Measurements from ENCODE around the gene CNGA4. TPM values are rescaled to one million over a fixed set of nuclear protein-coding genes. Genes with fewer than 3 reads are reported as not detected.

CNGA4 gene, protein sequence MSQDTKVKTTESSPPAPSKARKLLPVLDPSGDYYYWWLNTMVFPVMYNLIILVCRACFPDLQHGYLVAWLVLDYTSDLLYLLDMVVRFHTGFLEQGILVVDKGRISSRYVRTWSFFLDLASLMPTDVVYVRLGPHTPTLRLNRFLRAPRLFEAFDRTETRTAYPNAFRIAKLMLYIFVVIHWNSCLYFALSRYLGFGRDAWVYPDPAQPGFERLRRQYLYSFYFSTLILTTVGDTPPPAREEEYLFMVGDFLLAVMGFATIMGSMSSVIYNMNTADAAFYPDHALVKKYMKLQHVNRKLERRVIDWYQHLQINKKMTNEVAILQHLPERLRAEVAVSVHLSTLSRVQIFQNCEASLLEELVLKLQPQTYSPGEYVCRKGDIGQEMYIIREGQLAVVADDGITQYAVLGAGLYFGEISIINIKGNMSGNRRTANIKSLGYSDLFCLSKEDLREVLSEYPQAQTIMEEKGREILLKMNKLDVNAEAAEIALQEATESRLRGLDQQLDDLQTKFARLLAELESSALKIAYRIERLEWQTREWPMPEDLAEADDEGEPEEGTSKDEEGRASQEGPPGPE
- total RNA-seq, result under 1 TPM; 0.16 to 0.29 TPM

DNA sequence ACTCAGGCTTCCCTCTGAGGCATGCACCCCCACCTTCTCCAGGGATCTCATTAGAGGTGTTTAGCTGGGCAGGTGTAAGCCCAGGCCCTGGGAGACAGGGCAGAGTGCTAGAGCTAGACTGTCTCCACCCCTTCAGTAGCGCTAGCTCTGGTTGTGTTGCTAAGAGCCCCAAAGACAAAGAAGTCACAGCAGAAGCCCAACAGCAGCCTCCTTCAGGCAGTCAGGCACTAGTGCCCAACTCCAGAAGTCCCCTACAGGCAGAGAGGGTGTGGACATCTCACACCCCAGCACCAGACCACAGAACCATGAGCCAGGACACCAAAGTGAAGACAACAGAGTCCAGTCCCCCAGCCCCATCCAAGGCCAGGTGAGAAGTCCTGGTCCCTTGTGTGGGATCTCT is at the start of gene CNGA4:
CNGA4 (plus strand) TSS at position 188 of the 400 bp plus-strand sequence; CDS start at position 306, 118 bp downstream.
- H3K27ac Mint-ChIP-seq, result no peak within 1 kb of the TSS
- peaks cover 2% of the 10 kb centered on the region for H3K36me3 Mint-ChIP-seq (ENCODE audit: low read depth)
- ATAC-seq (no peak), DNase-seq (no peak)
- no peak within 1 kb of the TSS for H3K4me3 Mint-ChIP-seq
- H3K27me3 Mint-ChIP-seq (ENCODE audit: low read depth), result peaks cover 10% of the 10 kb centered on the region
- ChIA-PET CTCF (interaction anchor here (0.8 to 3.4 kb wide), 2 partner anchors 12 to 124 kb away, joined by 3 to 31 read pairs; no protein-coding TSS in a partner anchor), POLR2A (no interaction called here)
- H3K4me1 Mint-ChIP-seq (ENCODE audit: low read depth), result peaks cover 9% of the 10 kb centered on the region
- no peaks in the 10 kb centered on the region for H3K9me3 Mint-ChIP-seq (ENCODE audit: insufficient read depth)

DNA sequence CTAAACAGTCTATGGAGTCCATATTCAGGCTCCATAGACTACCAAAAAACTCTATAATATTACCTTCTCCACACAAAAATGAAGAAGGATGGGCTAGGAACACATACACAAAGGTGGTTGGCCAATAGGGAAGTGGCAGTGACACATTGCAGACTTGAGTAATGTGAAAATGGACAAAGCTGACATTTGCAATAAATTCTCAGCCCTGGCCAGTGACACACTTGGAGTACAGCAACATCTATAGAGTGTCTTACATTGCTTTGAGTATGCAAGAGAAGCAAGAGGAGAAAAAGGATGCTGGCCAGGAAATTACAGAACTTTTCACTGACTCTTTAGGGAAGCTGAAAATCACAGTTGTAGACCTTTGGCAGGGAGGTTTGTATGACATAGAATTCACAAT is 47.1 kb upstream of the CNGA4 start:
- peaks cover 6% of the 10 kb centered on the region for H3K27me3 Mint-ChIP-seq (ENCODE audit: low read depth)
- H3K4me1 Mint-ChIP-seq (ENCODE audit: low read depth), result peaks cover 15% of the 10 kb centered on the region
- CTCF ChIA-PET, result no interaction called here
- ATAC-seq (no peak), DNase-seq (no peak)
- H3K27ac Mint-ChIP-seq, result no peak overlapping the region
- no peaks in the 10 kb centered on the region for H3K9me3 Mint-ChIP-seq (ENCODE audit: insufficient read depth)
- POLR2A ChIA-PET, result no interaction called here
- H3K4me3 Mint-ChIP-seq, result no peak overlapping the region
- peaks cover 6% of the 10 kb centered on the region for H3K36me3 Mint-ChIP-seq (ENCODE audit: low read depth)

DNA sequence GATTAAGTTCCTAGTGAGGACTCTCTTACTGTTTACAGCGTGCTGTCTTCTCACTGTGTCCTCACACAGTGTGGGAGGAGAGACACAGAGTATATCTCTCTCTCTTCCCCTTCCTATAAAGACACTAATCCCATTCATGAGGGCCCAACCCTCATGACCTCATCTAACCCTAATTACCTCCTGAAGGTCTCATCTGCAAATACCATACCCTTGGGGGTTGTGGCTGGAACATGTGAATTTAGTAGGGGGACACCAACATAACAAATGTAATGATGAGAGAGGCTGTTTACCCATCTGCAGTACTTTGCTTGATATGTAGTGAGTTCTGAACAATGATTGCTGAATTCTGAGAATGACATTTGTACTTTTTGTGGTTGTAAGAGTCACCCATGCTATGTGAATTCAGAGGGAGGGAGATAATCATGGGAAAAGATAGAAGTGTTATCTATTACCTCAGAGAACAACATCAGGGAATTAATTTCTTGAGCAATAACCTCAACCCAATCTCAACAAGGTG is 44.8 kb upstream of the CNGA4 start:
- Mint-ChIP-seq H3K36me3 (ENCODE audit: low read depth) (peaks cover 6% of the 10 kb centered on the region), H3K27ac (no peak overlapping the region), H3K4me1 (ENCODE audit: low read depth) (peaks cover 26% of the 10 kb centered on the region), H3K27me3 (ENCODE audit: low read depth) (peaks cover 6% of the 10 kb centered on the region), H3K9me3 (ENCODE audit: insufficient read depth) (no peaks in the 10 kb centered on the region), H3K4me3 (no peak overlapping the region)
- POLR2A ChIA-PET, result no interaction called here
- ATAC-seq (no peak), DNase-seq (no peak)
- CTCF ChIA-PET, result no interaction called here

DNA sequence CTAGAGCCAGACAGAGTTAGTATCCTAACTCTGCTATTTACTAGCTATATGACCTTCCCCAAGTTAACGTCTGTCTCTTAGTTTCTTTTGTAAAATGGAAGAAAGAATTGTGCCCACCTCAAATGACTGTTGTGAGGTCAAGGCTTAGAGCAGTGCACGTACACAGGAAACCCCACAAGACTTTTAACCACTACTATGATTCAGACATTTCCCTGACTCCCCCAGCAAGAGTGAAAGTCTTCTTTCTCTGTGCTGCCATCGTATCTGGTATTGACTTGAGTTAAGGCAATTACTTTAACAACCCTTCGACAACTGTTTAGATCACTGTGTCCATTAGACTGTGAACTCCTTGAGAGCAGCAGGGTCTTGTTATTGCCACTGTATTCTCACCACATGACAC is 42.5 kb upstream of the CNGA4 start:
- ChIA-PET POLR2A (interaction anchor here (1.2 to 1.4 kb wide), 2 partner anchors 34 to 38 kb away, joined by 4 to 5 read pairs; partner anchors contain the start of gene FHIP1B), CTCF (interaction anchor here (0.9 to 1.4 kb wide), 4 partner anchors 13 to 167 kb away, joined by 3 to 4 read pairs (median 3); no protein-coding TSS in a partner anchor)
- Mint-ChIP-seq H3K9me3 (ENCODE audit: insufficient read depth) (no peaks in the 10 kb centered on the region), H3K27me3 (ENCODE audit: low read depth) (peaks cover 6% of the 10 kb centered on the region), H3K36me3 (ENCODE audit: low read depth) (peaks cover 6% of the 10 kb centered on the region), H3K4me3 (no peak overlapping the region), H3K4me1 (ENCODE audit: low read depth) (peaks cover 35% of the 10 kb centered on the region), H3K27ac (peak overlapping the region; percentile 48)
- ATAC-seq (peak; percentile 85), DNase-seq (peak; percentile 31)

DNA sequence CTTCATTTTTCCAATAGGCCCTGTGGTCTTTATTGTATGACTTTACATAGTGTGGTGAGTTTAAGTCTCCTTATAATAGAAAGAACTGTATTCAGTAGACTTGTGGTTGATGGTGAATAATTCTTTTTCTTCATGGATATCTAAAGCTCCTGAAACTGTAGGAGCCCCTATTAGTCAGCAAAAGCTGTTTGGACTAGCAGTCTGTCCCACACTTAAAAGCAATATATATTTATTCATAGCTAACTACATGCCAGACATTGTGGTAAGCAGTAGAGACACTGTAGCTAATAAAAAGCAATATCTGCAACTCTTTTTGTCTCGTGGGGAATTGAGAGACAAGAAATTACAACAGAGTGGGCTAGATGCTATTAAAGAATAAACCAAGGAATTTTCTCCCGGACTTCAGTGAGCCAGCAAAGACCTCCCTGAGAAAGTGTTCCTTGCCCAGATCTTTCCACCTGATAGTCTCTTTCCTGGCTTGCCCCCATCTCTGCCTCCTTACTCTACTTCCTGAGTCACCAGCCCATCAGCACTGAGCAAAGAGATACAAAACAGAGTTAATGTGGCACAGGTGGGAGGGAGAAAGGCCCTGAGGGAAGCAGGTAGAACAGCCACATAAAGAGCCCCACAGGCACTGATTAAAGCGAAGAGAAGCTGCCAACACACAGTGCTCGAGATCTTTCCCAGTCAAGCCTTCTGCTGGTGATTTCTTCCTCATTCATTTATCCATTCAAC is 41.3 kb upstream of the CNGA4 start:
- Mint-ChIP-seq H3K36me3 (ENCODE audit: low read depth) (peaks cover 8% of the 10 kb centered on the region), H3K27me3 (ENCODE audit: low read depth) (no peaks in the 10 kb centered on the region), H3K27ac (no peak overlapping the region), H3K4me1 (ENCODE audit: low read depth) (peaks cover 43% of the 10 kb centered on the region), H3K9me3 (ENCODE audit: insufficient read depth) (no peaks in the 10 kb centered on the region), H3K4me3 (no peak overlapping the region)
- ATAC-seq (no peak), DNase-seq (no peak)
- POLR2A ChIA-PET, result interaction anchor here (1.2 kb wide), 1 partner anchor 37 kb away, joined by 4 read pairs; the partner anchor contains the start of gene FHIP1B
- CTCF ChIA-PET, result interaction anchor here (1.3 to 1.6 kb wide), 2 partner anchors 28 to 53 kb away, joined by 3 to 4 read pairs; no protein-coding TSS in a partner anchor

DNA sequence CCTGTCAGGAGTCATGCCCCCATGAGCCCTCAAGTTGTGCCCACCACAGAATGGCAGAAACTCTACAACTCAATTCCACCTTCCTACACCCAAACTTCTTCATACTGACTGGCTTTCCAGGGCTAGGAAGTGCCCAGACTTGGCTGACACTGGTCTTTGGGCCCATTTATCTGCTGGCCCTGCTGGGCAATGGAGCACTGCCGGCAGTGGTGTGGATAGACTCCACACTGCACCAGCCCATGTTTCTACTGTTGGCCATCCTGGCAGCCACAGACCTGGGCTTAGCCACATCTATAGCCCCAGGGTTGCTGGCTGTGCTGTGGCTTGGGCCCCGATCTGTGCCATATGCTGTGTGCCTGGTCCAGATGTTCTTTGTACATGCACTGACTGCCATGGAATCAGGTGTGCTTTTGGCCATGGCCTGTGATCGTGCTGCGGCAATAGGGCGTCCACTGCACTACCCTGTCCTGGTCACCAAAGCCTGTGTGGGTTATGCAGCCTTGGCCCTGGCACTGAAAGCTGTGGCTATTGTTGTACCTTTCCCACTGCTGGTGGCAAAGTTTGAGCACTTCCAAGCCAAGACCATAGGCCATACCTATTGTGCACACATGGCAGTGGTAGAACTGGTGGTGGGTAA is 39.6 kb upstream of the CNGA4 start, which contains the start of gene OR52W1:
OR52W1 (plus strand) TSS at position 51 of the 637 bp plus-strand sequence; CDS start at position 51, 0 bp downstream.
- POLR2A ChIA-PET, result no interaction called here
- no peaks in the 10 kb centered on the region for H3K9me3 Mint-ChIP-seq (ENCODE audit: insufficient read depth)
- H3K4me1 Mint-ChIP-seq (ENCODE audit: low read depth), result peaks cover 55% of the 10 kb centered on the region
- no peak within 1 kb of the TSS for H3K4me3 Mint-ChIP-seq
- ATAC-seq (no peak), DNase-seq (no peak)
- CTCF ChIA-PET, result no interaction called here
- no peaks in the 10 kb centered on the region for H3K27me3 Mint-ChIP-seq (ENCODE audit: low read depth)
- H3K27ac Mint-ChIP-seq, result no peak within 1 kb of the TSS
- H3K36me3 Mint-ChIP-seq (ENCODE audit: low read depth), result peaks cover 13% of the 10 kb centered on the region

DNA sequence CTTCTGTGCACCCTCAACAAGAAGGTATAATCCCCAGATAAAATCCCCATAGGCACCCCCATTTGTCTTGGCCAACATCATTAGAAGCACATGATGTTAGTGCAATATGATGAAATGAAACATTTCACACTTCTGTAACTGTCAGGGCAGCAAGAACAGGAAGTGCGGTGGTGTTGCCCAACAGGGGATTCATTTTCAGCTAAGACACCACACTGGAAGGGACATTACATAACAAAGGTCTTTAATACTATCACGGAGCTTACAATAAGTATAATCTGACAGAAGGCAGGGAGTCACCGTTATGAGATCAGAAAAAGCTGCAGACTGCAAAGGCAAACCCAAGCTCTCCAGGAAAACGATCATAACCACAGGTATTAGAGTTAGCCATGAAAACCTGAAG is 37.9 kb upstream of the CNGA4 start:
- Mint-ChIP-seq H3K4me3 (no peak overlapping the region), H3K9me3 (ENCODE audit: insufficient read depth) (no peaks in the 10 kb centered on the region), H3K27ac (no peak overlapping the region), H3K27me3 (ENCODE audit: low read depth) (no peaks in the 10 kb centered on the region), H3K4me1 (ENCODE audit: low read depth) (peaks cover 55% of the 10 kb centered on the region), H3K36me3 (ENCODE audit: low read depth) (peaks cover 18% of the 10 kb centered on the region)
- ATAC-seq (no peak), DNase-seq (no peak)
- POLR2A ChIA-PET, result no interaction called here
- CTCF ChIA-PET, result interaction anchor here (0.8 to 1.2 kb wide), 2 partner anchors 18 to 117 kb away, joined by 3 read pairs; no protein-coding TSS in a partner anchor

DNA sequence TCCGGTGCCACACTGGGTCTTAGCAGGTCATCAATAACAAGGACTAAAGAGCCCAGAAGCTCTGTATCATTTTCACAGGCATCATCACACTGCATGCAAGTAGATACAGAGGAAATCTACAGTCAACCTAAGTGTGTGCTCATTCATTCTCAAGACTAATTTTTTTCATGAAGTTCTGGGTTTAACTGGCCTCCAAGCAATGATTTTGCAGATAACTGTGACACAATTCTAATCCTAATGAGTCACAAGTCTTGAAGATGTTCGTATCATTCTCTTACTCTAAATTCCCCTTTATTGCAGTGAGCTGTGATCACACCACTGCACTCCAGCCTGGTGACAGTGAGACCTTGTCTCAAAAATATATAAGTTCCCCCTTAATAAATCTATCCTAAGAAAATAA is 37.4 kb upstream of the CNGA4 start:
- peaks cover 15% of the 10 kb centered on the region for H3K36me3 Mint-ChIP-seq (ENCODE audit: low read depth)
- ChIA-PET POLR2A (no interaction called here), CTCF (interaction anchor here (0.8 to 1.2 kb wide), 2 partner anchors 18 to 116 kb away, joined by 3 read pairs; no protein-coding TSS in a partner anchor)
- no peaks in the 10 kb centered on the region for H3K9me3 Mint-ChIP-seq (ENCODE audit: insufficient read depth)
- no peak overlapping the region for H3K27ac Mint-ChIP-seq
- ATAC-seq (no peak), DNase-seq (no peak)
- H3K27me3 Mint-ChIP-seq (ENCODE audit: low read depth), result no peaks in the 10 kb centered on the region
- H3K4me3 Mint-ChIP-seq, result no peak overlapping the region
- H3K4me1 Mint-ChIP-seq (ENCODE audit: low read depth), result peaks cover 50% of the 10 kb centered on the region

DNA sequence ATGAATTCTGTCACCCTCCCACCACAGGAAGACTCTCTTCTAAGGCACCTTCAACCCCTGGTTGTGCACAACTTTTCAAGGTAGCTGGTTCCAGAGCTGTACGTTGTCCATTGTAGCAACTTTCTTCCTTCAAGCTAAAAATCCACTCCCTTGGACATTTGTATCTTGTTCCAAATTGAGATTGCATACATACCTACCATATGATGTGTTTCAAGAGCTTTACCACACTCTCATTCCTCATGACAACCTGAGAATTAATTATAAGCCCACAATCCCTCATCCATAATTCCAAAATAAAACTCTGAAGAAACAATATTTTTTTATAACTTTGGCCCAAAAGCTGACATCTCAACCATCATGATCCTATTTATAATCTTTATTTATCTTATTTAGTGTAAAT is 36.8 kb upstream of the CNGA4 start:
- POLR2A ChIA-PET, result no interaction called here
- Mint-ChIP-seq H3K9me3 (ENCODE audit: insufficient read depth) (no peaks in the 10 kb centered on the region), H3K4me1 (ENCODE audit: low read depth) (peaks cover 44% of the 10 kb centered on the region), H3K27me3 (ENCODE audit: low read depth) (no peaks in the 10 kb centered on the region), H3K27ac (no peak overlapping the region), H3K4me3 (no peak overlapping the region), H3K36me3 (ENCODE audit: low read depth) (peaks cover 13% of the 10 kb centered on the region)
- DNase-seq (no peak), ATAC-seq (no peak)
- CTCF ChIA-PET, result interaction anchor here (1.2 kb wide), 1 partner anchor 116 kb away, joined by 3 read pairs; no protein-coding TSS in a partner anchor

DNA sequence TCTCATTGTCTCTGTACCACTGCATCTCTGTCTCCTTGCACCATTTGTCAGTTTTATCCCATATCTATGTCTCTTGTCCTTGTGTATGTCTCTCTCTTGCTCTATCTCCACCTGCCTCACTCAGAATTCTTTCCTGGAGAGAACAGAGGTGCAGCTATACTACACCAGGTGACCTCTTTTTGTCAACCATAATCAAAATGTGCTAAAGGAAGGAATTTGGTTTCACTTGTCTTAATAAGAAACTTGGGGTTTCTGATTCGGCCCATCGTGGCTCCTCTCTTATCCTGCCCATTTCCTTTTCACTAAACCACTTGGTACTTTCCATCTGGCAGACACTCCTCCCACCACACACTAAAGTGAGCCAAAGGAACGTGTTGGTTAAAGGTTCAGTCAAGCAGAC is 35.6 kb upstream of the CNGA4 start:
- peak; percentile 70 for ATAC-seq
- H3K4me1 Mint-ChIP-seq (ENCODE audit: low read depth), result peaks cover 38% of the 10 kb centered on the region
- H3K27ac Mint-ChIP-seq, result peak overlapping the region; percentile 28
- H3K27me3 Mint-ChIP-seq (ENCODE audit: low read depth), result no peaks in the 10 kb centered on the region
- peak; percentile 40 for DNase-seq
- CTCF ChIA-PET, result no interaction called here
- no peaks in the 10 kb centered on the region for H3K9me3 Mint-ChIP-seq (ENCODE audit: insufficient read depth)
- POLR2A ChIA-PET, result interaction anchor here (2.0 kb wide), 1 partner anchor 32 kb away, joined by 5 read pairs; no protein-coding TSS in a partner anchor
- H3K36me3 Mint-ChIP-seq (ENCODE audit: low read depth), result peaks cover 13% of the 10 kb centered on the region
- no peak overlapping the region for H3K4me3 Mint-ChIP-seq

DNA sequence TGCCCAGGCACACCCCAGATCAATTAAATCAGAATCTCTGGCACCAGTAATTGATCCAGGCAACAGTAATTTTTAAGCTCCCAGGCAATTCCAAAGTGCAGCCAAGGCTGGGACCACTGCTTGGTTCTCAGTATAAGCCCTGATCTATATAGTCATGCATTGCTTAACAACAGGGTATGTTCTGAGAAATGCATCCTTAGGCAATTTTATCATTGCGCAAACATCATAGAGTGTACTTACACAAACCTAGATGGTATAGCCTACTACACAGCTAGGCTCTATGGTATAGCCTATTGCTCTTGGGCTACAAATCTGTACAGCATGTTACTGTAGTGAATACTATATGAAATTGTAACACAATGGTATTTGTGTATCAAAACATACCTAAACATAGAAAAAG is 34.2 kb upstream of the CNGA4 start:
- Mint-ChIP-seq H3K27ac (no peak overlapping the region), H3K36me3 (ENCODE audit: low read depth) (peaks cover 18% of the 10 kb centered on the region), H3K4me1 (ENCODE audit: low read depth) (peaks cover 37% of the 10 kb centered on the region), H3K27me3 (ENCODE audit: low read depth) (no peaks in the 10 kb centered on the region), H3K4me3 (no peak overlapping the region), H3K9me3 (ENCODE audit: insufficient read depth) (no peaks in the 10 kb centered on the region)
- ATAC-seq (no peak), DNase-seq (no peak)
- ChIA-PET POLR2A (interaction anchor here (2.0 kb wide), 1 partner anchor 30 kb away, joined by 5 read pairs; no protein-coding TSS in a partner anchor), CTCF (interaction anchor here (1.1 kb wide), 1 partner anchor 174 kb away, joined by 3 read pairs; no protein-coding TSS in a partner anchor)

Data from activated CD8-positive, alpha-beta T cell treated with anti-CD3 and anti-CD28 coated beads, Interleukin-2, amount 10 ng/mL, durations not matched to agents 7 days and 5 days (primary cell).